ENCODE measurements around the gene GALM.
A peak's percentile ranks its signal among the peaks of the same experiment; 100 is the strongest.
"Not testable (repeated sequence)": the region's sequence is repeated elsewhere in the genome, so short reads cannot be mapped to it uniquely, and the experiment has no call there.

The GALM gene

GRCh38 chr2:38743672-38744398, 77.9 kb downstream of the GALM start:
- no peak for DNase-seq

GRCh38 chr2:38744399-38744780, 78.5 kb downstream of the GALM start:
- DNase-seq: no peak

GRCh38 chr2:38745267-38745666, 79.4 kb downstream of the GALM start:
- DNase-seq: no peak

GRCh38 chr2:38747007-38747424, 81.1 kb downstream of the GALM start:
- DNase-seq: no peak

GRCh38 chr2:38747819-38748218, 81.9 kb downstream of the GALM start:
- DNase-seq: no peak

- no peak for DNase-seq
Observed at GRCh38 chr2:38748391-38748790, 82.5 kb downstream of the GALM start.

- DNase-seq: peak in 1 of 2 experiments; percentile 18
Observed at GRCh38 chr2:38748943-38749804, 83.3 kb downstream of the GALM start.

GRCh38 chr2:38750011-38750890, 84.3 kb downstream of the GALM start:
- peak in 1 of 2 experiments; percentile 14 for DNase-seq

GRCh38 chr2:38750891-38751595, 85.1 kb downstream of the GALM start, which contains the start of gene SRSF7:
Gene SRSF7, minus strand, starts transcription at chr2:38751361. Its CDS starts 105 bp downstream, at chr2:38751256.
- DNase-seq: peak; percentile 96 to 97

- no peak for DNase-seq
Observed at GRCh38 chr2:38751596-38752410, 85.9 kb downstream of the GALM start.

- DNase-seq: no peak
Observed at GRCh38 chr2:38754049-38754448, 88.1 kb downstream of the GALM start.

- DNase-seq: no peak
Observed at GRCh38 chr2:38754506-38754905, 88.6 kb downstream of the GALM start.

- DNase-seq: not testable (repeated sequence)
Observed at GRCh38 chr2:38755891-38756290, 90.0 kb downstream of the GALM start.

GRCh38 chr2:38763228-38763627, 97.3 kb downstream of the GALM start:
- DNase-seq: no peak

- no peak for DNase-seq
Observed at GRCh38 chr2:38763728-38764127, 97.8 kb downstream of the GALM start.

- no peak for DNase-seq
Observed at GRCh38 chr2:38765149-38765548, 99.2 kb downstream of the GALM start.

GRCh38 chr2:38765551-38765950, 99.6 kb downstream of the GALM start:
- DNase-seq: no peak

GRCh38 chr2:38771632-38772031, 105.7 kb downstream of the GALM start:
- no peak for DNase-seq

GRCh38 chr2:38775097-38775920, 109.4 kb downstream of the GALM start:
- no peak for DNase-seq

- no peak for DNase-seq
Observed at GRCh38 chr2:38775921-38776225, 110.0 kb downstream of the GALM start.

GRCh38 chr2:38776531-38776930, 110.6 kb downstream of the GALM start:
- DNase-seq: no peak
